ENCODE measurements around the gene NR1D1. TPM values are rescaled to one million over a fixed set of nuclear protein-coding genes. Genes with fewer than 3 reads are reported as not detected.
A peak's percentile ranks its signal among the peaks of the same experiment; 100 is the strongest.

Gene NR1D1
- polyA plus RNA-seq, 3 donors, result 3.2 to 4.7 (median 3.7) TPM

DNA sequence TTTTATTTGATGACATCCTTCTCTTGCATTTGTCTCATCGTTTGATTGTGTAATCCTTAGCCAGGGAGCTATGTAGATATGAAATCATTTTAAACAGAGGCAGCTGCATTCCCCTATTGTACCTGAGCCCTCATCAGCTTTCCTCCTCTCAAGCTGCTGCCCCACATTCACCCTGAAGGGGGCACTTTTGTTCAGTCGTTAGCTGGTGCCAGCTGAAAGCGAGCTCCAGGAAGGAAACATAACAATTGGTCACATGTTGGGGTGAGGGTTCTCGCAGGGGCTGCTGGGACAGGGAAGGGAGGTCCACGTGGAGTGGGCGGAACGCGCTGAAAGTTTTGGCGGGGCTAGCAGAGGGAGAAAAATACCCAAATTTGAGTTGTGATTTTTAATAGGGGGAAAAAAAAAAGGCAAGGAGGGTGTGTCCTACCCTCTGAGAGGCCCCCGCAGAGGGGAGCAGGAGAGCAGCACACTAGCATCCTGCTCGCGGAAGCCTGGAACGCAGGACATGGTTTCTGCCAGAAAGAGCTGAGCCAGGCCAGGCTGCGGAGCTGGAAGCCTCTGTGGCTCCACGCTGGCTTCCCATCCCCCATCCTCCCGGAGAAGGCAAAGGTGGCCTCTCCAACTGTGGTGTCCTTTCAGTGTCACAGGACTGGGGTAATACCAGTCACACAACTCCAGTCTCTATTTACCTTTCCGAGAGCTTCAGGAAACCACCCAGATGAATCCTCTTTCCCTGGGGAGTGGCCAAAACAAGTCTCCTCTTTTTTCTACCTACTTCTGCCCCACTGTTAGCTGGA lies 12.9 kb upstream of the NR1D1 start:
- DNase-seq (ENCODE audit: extremely low read depth in 1 of 11, low read depth in 9 of 11, low spot score in 4 of 11), result peak in 10 of 11 donors; percentile 87 to 96 (median 92)

- DNase-seq (ENCODE audit: extremely low read depth in 1 of 11, low read depth in 9 of 11, low spot score in 4 of 11), result no peak
Measured at GRCh38 chr17:40112718-40113109, 12.3 kb upstream of the NR1D1 start.

DNA sequence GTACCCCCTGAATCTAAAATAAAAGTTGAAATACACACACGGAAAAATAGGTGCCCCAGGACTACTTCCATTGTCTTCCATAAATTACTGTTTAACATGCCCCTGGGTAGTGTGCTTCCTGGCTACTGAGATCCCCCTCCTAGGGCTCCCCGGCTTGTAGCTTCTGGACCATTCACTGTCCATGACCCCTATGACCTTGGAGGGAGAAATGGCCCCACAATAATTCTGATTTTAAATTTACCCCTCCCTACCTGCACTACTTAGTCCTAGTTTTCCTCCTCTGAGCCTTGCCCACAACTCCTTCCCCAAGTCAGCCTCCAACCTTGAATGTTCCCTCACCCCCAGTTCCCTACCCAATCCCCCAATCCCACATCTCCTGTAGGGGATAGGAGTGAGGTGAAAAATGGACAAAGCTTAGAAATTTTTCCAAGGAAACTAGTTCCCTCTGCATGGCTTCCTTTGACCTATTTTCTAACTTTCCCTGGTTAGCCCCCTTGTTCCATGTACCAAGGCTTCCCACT lies 11.9 kb upstream of the NR1D1 start:
- no peak for DNase-seq (ENCODE audit: extremely low read depth in 1 of 11, low read depth in 9 of 11, low spot score in 4 of 11)

DNA sequence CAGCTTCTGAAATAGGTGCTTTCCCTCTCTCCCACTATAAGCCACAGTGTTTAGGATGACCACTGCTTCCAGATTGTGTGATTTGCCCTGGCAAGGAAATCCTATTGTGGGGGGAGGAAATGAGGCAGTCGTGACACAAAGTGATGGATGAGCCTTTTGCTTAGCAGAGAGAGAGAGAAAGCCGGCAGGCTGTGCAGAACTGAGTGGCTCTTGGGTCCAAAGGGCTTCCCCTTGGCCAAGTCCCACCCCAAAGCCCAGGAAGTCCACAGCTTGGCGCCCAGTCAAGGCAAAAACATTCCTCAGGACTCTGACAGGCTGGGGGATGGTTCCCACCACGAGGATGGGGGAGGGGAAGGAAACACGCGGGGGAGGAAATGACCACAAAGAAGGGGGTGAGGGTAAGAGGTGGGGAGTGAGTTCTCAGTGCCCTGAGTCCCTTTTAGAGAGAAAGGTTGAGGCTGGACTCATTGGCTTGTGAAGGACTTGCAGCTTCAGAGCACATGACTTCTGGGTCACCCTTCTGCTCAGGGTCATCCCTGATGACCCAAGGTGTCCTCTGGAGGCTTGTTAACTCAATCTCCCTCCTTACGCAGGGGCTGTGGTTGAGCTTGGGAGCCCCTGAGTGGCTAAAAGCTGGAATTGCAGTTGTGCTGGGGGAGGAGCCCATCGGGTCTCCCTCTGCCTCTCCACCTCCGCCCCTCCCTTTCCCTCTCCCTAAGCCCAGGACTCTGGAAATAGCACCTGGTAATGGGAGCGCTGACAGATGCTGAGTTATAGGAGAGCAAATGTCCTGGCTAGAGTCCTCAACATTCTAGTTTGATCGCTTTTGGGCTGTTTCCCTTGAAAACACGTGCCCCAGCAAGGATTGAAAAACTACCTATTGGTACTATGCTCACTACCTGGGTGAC lies 11.1 kb upstream of the NR1D1 start:
- peak in 10 of 11 donors; percentile 82 to 95 (median 90) for DNase-seq (ENCODE audit: extremely low read depth in 1 of 11, low read depth in 9 of 11, low spot score in 4 of 11)

- no peak for DNase-seq (ENCODE audit: extremely low read depth in 1 of 11, low read depth in 9 of 11, low spot score in 4 of 11)
Measured at GRCh38 chr17:40110026-40110845, 9.8 kb upstream of the NR1D1 start.

DNA sequence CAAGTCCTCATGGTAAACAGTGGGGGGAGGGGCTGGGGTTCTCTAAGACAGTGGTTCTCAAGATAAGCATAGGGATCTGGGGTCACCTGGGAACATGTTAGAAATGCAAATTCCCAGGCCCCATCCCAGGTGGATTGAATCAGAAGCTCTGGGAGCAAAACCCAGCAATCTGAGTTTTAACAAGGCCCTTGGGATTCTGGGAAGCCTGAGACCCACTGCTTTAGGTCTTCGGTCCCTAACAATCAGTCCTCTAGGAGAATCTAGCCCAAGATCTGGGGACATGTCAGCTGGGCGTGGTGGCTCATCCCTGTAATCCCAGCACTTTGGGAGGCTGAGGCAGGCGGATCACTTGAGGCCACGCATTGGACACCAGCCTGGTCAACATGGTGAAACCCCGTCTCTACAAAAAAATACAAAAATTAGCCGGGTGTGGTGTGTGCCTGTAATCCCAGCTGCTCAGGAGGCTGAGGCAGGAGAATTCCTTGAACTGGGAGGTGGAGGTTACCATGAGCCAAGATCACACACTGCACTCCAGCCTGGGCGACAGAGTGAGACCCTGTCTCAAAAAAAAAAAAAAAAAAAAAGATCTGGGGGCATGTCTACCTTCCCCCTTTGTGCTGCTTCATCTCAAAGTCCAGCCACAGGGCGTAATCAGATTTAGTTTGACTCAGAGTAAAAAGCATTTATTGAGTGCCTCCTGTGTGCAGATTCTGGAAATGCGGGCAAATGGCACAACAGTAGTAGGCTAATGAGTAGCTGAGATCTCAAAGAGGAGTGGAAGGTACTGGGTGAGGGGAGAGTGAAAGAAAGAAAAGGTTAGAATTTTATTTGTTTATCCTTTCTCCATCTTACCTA lies 8.8 kb upstream of the NR1D1 start:
- DNase-seq (ENCODE audit: extremely low read depth in 1 of 11, low read depth in 9 of 11, low spot score in 4 of 11), result no peak

DNA sequence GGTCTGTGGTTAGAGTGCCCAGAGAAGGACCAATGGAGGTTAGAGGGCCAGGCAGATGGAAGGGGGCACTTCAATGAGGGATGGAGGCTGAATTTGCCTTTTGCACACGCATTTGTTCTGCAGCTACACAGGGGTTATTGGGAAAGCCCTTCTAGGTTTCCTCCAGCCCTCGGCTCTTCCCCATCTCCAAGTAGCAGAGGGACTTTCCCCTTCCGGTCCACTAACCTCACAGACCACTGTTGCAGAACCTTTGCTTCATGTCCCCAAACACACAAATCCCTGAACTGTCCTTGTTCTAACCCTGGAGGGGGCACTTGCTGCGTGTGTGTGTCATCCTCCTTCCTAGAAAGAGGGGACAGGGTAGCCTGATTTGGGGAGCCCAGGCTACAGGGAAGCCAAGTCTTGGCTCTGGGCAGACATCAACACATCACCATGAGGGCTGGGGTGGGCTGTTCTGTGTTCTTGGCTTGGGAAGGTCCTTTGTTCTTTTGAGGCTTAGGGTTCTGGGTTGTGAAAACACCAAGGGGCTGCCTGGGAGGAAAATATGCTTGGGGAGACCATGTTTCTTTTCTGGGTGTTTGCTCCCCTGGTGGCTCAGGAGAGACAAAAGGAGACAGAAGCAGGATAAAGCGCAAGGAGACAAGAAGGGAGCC lies 7.3 kb upstream of the NR1D1 start:
- no peak for DNase-seq (ENCODE audit: extremely low read depth in 1 of 11, low read depth in 9 of 11, low spot score in 4 of 11)

DNA sequence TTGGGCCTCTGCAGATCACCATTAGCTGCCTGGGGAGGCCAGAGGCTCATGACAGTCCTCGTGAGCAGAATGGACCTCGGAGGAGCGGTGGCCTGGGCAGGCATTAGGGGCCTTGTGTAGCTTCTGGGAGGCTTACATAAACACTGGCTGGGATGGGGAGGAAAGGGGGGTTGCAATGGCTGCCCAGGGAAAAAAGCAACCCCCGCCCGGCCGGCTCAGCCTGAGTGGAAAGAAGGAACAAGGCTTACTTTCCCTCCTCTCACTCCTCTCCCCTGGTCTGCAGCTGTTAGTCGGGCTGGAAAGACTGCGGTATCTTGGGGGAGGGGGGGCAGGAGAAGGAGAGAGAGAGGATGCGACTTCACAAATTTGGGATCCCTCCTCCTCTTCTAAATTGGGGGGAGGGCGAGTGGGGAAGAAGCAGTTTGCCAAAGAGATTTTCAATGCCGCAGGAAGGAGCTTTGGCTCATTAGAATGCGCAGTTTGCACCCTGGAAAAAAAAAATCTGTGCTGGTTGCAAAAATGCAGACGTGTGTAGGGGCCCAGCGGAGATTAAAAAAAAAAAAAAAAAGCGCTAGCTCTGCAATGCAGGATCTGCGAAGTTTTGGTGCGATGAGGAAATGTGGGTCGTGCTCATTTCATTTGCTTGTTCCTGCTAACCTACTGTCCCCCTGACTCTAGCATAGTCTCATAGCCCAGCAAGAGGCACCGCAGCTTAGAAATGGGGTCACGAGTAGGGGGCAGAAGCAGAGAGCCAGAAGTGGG lies 6.6 kb upstream of the NR1D1 start:
- DNase-seq (ENCODE audit: extremely low read depth in 1 of 11, low read depth in 9 of 11, low spot score in 4 of 11), result no peak

DNA sequence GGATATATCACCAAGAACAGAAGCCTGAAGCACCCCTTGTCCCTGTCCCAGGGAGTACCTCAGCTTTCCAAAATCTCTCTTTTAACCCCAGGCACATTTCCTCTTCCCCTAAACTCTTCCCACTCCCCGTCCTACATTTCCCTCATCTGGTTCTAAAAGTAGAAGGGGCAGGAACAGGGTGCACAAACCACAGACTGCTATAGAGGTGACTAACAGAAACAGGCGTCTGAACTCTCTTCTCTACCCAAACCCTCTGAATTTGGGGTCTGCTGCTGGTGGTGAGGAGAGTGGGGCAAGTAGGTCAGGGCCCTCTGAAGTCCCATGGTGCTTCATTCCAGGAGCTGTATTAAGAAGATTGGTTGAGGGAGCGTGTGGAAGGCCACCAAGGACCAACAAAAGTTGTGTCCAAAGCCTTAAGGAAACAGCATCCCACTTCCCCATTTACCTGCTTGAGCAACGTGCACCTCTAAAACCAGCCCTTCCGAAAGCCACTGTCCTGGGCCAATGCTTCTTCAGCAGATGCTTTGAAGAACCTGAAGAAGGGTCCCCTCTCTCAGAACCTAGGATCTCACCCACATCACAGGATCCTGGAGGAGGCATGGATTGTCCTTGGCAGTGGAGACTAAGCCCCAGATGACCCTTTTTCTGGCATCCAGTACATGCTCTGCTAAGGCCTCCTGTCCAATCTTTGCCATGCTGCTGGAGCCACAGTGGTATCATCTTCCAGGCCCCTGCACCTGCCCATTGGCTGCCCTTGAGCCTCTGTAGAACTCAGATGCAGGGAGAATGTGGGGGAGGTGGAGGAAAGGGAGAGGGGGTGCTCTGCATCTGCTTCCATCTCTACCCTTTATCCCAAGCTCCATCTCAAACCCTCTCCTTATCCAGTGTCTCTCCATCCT lies 5.7 kb upstream of the NR1D1 start:
- no peak for DNase-seq (ENCODE audit: extremely low read depth in 1 of 11, low read depth in 9 of 11, low spot score in 4 of 11)

- DNase-seq (ENCODE audit: extremely low read depth in 1 of 11, low read depth in 9 of 11, low spot score in 4 of 11), result no peak
Measured at GRCh38 chr17:40104594-40105486, 4.5 kb upstream of the NR1D1 start.

DNA sequence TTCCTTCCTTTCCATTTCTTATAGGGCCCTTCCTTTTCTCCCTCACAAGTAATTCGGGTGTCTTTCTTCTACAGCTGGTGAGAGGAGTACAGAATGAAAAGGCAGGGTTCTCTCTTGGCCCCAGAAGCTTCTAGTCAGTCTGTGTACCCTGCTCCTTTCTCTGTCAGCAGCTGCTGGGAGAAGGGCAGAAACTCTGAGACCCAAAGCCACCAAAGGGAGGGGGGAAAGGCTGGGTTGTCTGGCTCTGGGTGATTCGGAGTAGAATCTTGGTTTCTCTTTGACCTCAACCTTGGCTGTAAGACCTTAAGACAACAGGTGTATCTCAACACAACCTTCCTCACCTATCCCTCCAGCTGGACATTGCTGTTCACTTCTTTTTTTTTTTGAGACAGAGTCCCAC lies 3.3 kb upstream of the NR1D1 start:
- no peak for DNase-seq (ENCODE audit: extremely low read depth in 1 of 11, low read depth in 9 of 11, low spot score in 4 of 11)

- DNase-seq (ENCODE audit: extremely low read depth in 1 of 11, low read depth in 9 of 11, low spot score in 4 of 11), result no peak
Measured at GRCh38 chr17:40103071-40103661, 2.8 kb upstream of the NR1D1 start.

DNA sequence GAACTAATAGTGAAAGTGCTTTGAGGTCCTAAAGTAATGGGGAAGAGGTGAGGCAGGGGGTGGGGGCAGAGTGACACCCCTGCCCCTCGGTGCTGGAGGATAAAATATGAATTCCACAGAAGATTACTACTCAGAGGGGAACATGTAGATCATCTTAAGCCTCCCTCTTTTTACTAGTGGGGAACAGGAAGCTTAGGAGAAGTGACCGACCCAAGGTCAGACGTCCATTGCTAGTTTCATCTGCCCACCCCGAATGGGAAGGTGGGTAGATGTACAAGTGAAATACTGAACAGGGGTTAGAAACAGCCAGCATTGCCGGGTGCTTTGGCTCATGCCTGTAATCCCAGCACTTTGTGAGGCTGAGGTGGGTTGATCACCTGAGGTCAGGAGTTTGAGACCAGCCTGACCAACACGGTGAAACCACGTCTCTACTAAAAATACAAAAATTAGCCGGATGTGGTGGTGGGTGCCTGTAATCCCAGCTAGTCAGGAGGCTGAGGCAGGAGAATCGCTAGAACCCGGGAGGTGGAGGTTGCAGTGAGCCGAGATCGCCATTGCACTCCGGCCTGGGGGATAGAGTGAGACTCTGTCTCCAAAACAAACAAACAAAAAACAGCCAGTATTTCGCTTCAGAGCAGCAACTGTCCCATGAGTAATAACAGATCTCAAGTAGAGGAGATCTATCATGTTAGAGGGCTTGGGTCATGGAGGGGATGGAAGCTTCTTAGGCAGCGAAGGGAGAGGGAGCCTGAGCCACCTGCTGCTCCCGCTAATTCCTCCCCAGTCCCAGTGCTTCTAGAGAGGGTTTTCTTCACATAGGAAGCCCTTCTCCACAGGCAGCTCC lies 1.2 kb upstream of the NR1D1 start:
- no peak for DNase-seq (ENCODE audit: extremely low read depth in 1 of 11, low read depth in 9 of 11, low spot score in 4 of 11)
